ENCODE measurements around the gene BTBD19. TPM values are rescaled to one million over a fixed set of nuclear protein-coding genes. Genes with fewer than 3 reads are reported as not detected.

BTBD19 gene
- polyA plus RNA-seq, 1 of the 3 experiments (the other 2 are of a cell fraction) = 36.9 TPM

DNA sequence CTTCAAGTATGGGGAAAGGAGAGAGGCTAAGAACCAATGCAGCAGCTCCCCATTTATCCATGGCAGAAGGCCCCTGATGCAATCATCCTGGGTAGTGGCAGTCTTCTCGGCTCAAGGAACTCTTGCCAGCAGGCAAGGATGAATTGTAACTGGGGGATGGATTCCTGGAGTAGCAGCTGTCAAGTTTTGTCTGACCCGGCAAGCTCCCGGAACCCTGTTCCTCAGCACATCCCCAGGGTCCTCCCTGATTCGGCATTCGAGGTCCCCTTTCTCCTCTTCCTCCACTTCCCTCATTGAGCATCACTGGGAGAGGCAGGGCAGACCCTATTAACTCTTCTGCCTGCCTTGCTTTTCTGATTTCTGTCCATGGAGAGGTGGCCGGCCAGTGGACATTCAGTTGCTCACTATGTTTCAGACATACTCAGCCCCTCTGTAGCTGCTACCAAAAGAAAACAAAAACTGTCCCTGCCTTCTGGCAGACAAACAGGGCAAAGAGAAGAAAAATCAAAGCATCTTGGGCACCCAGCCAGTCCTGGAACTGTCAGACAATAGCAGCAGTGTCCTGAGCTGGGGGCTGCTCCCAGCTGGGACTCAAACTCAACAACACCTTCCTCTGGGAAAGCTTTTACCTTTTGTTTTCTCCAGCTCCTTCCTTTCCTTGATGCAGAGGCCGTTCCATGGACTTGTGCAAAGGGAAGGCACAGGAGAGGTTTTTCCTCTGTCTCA, 40.3 kb downstream of the BTBD19 start:
- Histone ChIP-seq H3K4me3 (ENCODE audit: low read depth in 2 of 2, low read length in 1 of 2) (no peak overlapping the region), H3K9me3 (no peaks in the 10 kb centered on the region), H3K4me2 (no peak overlapping the region), H2AFZ (ENCODE audit: low read depth) (no peak overlapping the region), H4K20me1 (ENCODE audit: insufficient read depth) (no peaks in the 10 kb centered on the region), H3K36me3 (replicated peaks in 1 of 2; ENCODE audit: control insufficient read depth in 1 of 2, insufficient read depth in 2 of 2, low read length in 1 of 2) (no peaks in the 10 kb centered on the region), H3K27me3 (ENCODE audit: insufficient read depth) (no peaks in the 10 kb centered on the region), H3K79me2 (ENCODE audit: insufficient read depth) (no peaks in the 10 kb centered on the region), H3K9ac (no peak overlapping the region), H3K27ac (ENCODE audit: low read depth in 2 of 2, low read length in 1 of 2) (no peak overlapping the region), H3K4me1 (ENCODE audit: control insufficient read depth in 1 of 2, insufficient read depth in 2 of 2, low read depth in 1 of 2, low read length in 1 of 2) (no peaks in the 10 kb centered on the region), H3K9me2 (no peaks in the 10 kb centered on the region), H3F3A (replicated peaks; ENCODE audit: insufficient read depth) (peaks cover 2% of the 10 kb centered on the region)
- ChIA-PET CTCF (interaction anchor here (0.8 to 1.7 kb wide), 4 partner anchors 12 to 166 kb away, joined by 3 to 5 read pairs (median 3); no protein-coding TSS in a partner anchor), POLR2A (no interaction called here)
- no peak for TF ChIP-seq JUND (IDR thresholded peaks at IDR 0.05)
- no peak for TF ChIP-seq CTCF (IDR thresholded peaks at IDR 0.05)
- TF ChIP-seq RCOR1 (IDR thresholded peaks at IDR 0.05; ENCODE audit: low read length) = no peak
- TF ChIP-seq SMC3 (IDR thresholded peaks at IDR 0.05; ENCODE audit: low read depth, low read length) = no peak
- TF ChIP-seq RFX5 (IDR thresholded peaks at IDR 0.05; ENCODE audit: low read length) = no peak
- no peak for TF ChIP-seq EZH2phosphoT487 (IDR thresholded peaks at IDR 0.05; ENCODE audit: borderline replicate concordance, low read depth)
- TF ChIP-seq, protein P1, sequence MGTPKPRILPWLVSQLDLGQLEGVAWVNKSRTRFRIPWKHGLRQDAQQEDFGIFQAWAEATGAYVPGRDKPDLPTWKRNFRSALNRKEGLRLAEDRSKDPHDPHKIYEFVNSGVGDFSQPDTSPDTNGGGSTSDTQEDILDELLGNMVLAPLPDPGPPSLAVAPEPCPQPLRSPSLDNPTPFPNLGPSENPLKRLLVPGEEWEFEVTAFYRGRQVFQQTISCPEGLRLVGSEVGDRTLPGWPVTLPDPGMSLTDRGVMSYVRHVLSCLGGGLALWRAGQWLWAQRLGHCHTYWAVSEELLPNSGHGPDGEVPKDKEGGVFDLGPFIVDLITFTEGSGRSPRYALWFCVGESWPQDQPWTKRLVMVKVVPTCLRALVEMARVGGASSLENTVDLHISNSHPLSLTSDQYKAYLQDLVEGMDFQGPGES (IDR thresholded peaks at IDR 0.05; ENCODE audit: low read depth, low read length) = no peak
- TF ChIP-seq FOSL2 (IDR thresholded peaks at IDR 0.05; ENCODE audit: borderline replicate concordance, low read depth) = no peak
- TF ChIP-seq PBX3 (IDR thresholded peaks at IDR 0.05) = no peak
- TF ChIP-seq, protein P2, sequence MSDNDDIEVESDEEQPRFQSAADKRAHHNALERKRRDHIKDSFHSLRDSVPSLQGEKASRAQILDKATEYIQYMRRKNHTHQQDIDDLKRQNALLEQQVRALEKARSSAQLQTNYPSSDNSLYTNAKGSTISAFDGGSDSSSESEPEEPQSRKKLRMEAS (IDR thresholded peaks at IDR 0.05; ENCODE audit: low read depth) = no peak
- TF ChIP-seq, protein P3, sequence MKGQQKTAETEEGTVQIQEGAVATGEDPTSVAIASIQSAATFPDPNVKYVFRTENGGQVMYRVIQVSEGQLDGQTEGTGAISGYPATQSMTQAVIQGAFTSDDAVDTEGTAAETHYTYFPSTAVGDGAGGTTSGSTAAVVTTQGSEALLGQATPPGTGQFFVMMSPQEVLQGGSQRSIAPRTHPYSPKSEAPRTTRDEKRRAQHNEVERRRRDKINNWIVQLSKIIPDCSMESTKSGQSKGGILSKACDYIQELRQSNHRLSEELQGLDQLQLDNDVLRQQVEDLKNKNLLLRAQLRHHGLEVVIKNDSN (IDR thresholded peaks at IDR 0.05; ENCODE audit: borderline replicate concordance, low read depth) = no peak
- TF ChIP-seq YY1 (IDR thresholded peaks at IDR 0.05; ENCODE audit: low read depth) = no peak
- TF ChIP-seq TAF1 (IDR thresholded peaks at IDR 0.05; ENCODE audit: borderline replicate concordance, low read depth, low read length) = no peak
- no peak for TF ChIP-seq RAD21 (IDR thresholded peaks at IDR 0.05; ENCODE audit: low read length)
- TF ChIP-seq TEAD4 (IDR thresholded peaks at IDR 0.05; ENCODE audit: borderline replicate concordance, insufficient read depth) = no peak
- TF ChIP-seq, protein P4, sequence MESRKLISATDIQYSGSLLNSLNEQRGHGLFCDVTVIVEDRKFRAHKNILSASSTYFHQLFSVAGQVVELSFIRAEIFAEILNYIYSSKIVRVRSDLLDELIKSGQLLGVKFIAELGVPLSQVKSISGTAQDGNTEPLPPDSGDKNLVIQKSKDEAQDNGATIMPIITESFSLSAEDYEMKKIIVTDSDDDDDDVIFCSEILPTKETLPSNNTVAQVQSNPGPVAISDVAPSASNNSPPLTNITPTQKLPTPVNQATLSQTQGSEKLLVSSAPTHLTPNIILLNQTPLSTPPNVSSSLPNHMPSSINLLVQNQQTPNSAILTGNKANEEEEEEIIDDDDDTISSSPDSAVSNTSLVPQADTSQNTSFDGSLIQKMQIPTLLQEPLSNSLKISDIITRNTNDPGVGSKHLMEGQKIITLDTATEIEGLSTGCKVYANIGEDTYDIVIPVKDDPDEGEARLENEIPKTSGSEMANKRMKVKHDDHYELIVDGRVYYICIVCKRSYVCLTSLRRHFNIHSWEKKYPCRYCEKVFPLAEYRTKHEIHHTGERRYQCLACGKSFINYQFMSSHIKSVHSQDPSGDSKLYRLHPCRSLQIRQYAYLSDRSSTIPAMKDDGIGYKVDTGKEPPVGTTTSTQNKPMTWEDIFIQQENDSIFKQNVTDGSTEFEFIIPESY (IDR thresholded peaks at IDR 0.05; ENCODE audit: borderline replicate concordance, low read depth) = no peak
- no peak for TF ChIP-seq SIN3A (IDR thresholded peaks at IDR 0.05; ENCODE audit: borderline replicate concordance, low read depth, low read length)
- TF ChIP-seq CHD2 (IDR thresholded peaks at IDR 0.05; ENCODE audit: low read length, partially characterized antibody) = no peak
- TF ChIP-seq GABPA (IDR thresholded peaks at IDR 0.05; ENCODE audit: low read depth) = no peak
- WGBS (ENCODE audit: low lambda C conversion rate) = 96% methylated on average over 5 of the region's 7 CpGs
- no peak for DNase-seq

All from SK-N-SH (cell line).